HEK293 (cell line): Measurements from ENCODE around the gene GNPTG.
A peak's percentile ranks its signal among the peaks of the same experiment; 100 is the strongest.

Experiments
- CTCF ChIA-PET: fragments of 350-600 bp; formaldehyde crosslinking; extraction: SDS; loops from one replicate; lab custom pipeline; 2021; ENCODE audit warnings: antibody characterized with exemption; lab: Yijun Ruan, JAX
- POLR2A ChIA-PET: fragments of 300-600 bp; formaldehyde crosslinking; extraction: SDS; loops from one replicate; lab custom pipeline; 2020; ENCODE audit warnings: antibody characterized with exemption, inconsistent platforms; lab: Yijun Ruan, JAX
- H3K27ac ChIP-seq: fragments of 200-500 bp; sonication (Bioruptor generic); 2 replicates; pipeline ENCODE4 v1.5.1; 2014; ENCODE audit warnings: low read depth, low read length, control low read depth, inconsistent platforms; ENCODE audit errors: extremely low read depth
- H3K36me3 ChIP-seq, 2 experiments: fragments of 200-500 bp in 1 of 2; sonication (Bioruptor generic) in 1 of 2; 1 replicate in 1 of 2; 2 replicates in 1 of 2; pipeline ENCODE4 v1.5.1; 2014 to 2017; ENCODE audit warnings: inconsistent platforms in 2 of 2, low read length in 2 of 2; ENCODE audit not compliant: control insufficient read depth in 2 of 2, insufficient read depth in 1 of 2
- H3K4me1 ChIP-seq: fragments of 200-500 bp; sonication (Bioruptor generic); 2 replicates; pipeline ENCODE4 v1.5.1; 2014; ENCODE audit warnings: mild to moderate bottlenecking, low read length, inconsistent platforms; ENCODE audit not compliant: control insufficient read depth, insufficient read depth
- H3K4me3 ChIP-seq: 2 replicates; pipeline ENCODE4 v1.5.1; 2011; ENCODE audit warnings: low read depth, mild to moderate bottlenecking, control low read depth, low read length, moderate library complexity
- H3K9me3 ChIP-seq: fragments of 200-500 bp; sonication (Bioruptor generic); 2 replicates; pipeline ENCODE4 v1.5.1; 2014; ENCODE audit warnings: low read depth, low read length, inconsistent platforms; ENCODE audit not compliant: control insufficient read depth, insufficient read depth
- GLIS1 ChIP-seq: fragments of 450-650 bp; formaldehyde crosslinking; IDR thresholded peaks from 2 replicates; pipeline ENCODE4 v1.5.1; 2016; ENCODE audit warnings: missing biosample characterization, missing genetic modification characterization
- WT1 ChIP-seq: fragments of 450-650 bp; formaldehyde crosslinking; IDR thresholded peaks from 2 replicates; pipeline ENCODE4 v1.5.1; 2016; ENCODE audit warnings: missing biosample characterization, missing genetic modification characterization
- YY2 ChIP-seq: fragments of 450-650 bp; formaldehyde crosslinking; IDR thresholded peaks from 2 replicates; pipeline ENCODE4 v1.5.1; 2016; ENCODE audit warnings: missing biosample characterization, missing genetic modification characterization
- ZBTB1 ChIP-seq: fragments of 450-650 bp; formaldehyde crosslinking; IDR thresholded peaks from 2 replicates; pipeline ENCODE4 v1.5.1; 2016; ENCODE audit warnings: missing biosample characterization, missing genetic modification characterization
- ZBTB7A ChIP-seq: fragments of 450-650 bp; formaldehyde crosslinking; IDR thresholded peaks from 2 replicates; pipeline ENCODE4 v1.5.1; 2016; ENCODE audit warnings: low read depth, missing biosample characterization, missing genetic modification characterization
- ZNF114 ChIP-seq: fragments of 450-650 bp; formaldehyde crosslinking; IDR thresholded peaks from 2 replicates; pipeline ENCODE4 v1.5.0; 2017; ENCODE audit warnings: missing biosample characterization, missing genetic modification characterization
- ZNF266 ChIP-seq: fragments of 450-650 bp; formaldehyde crosslinking; IDR thresholded peaks from 2 replicates; pipeline ENCODE4 v1.5.1; 2016; ENCODE audit warnings: missing biosample characterization, missing genetic modification characterization, low read depth
- ZNF391 ChIP-seq: fragments of 450-650 bp; formaldehyde crosslinking; IDR thresholded peaks from 2 replicates; pipeline ENCODE4 v1.5.1; 2016; ENCODE audit warnings: low read depth, missing biosample characterization, missing genetic modification characterization, borderline replicate concordance
- ZNF555 ChIP-seq: fragments of 450-650 bp; formaldehyde crosslinking; conservative IDR thresholded peaks from 2 replicates; pipeline ENCODE4 v1.5.1; 2017; ENCODE audit warnings: missing biosample characterization, mild to moderate bottlenecking, missing genetic modification characterization, inconsistent platforms
- ZNF561 ChIP-seq: fragments of 450-650 bp; IDR thresholded peaks from 2 replicates; pipeline ENCODE4 v1.5.1; 2018; ENCODE audit warnings: missing biosample characterization, missing genetic modification characterization, borderline replicate concordance
- ZNF626 ChIP-seq: fragments of 450-650 bp; sonication (Bioruptor Pico); formaldehyde crosslinking; IDR thresholded peaks from 2 replicates; pipeline ENCODE4 v1.5.1; 2018; ENCODE audit warnings: missing biosample characterization, missing genetic modification characterization, inconsistent platforms
- ZNF701 ChIP-seq: fragments of 450-650 bp; formaldehyde crosslinking; IDR thresholded peaks from 2 replicates; pipeline ENCODE4 v1.5.1; 2016; ENCODE audit warnings: missing biosample characterization, missing genetic modification characterization
- TF ChIP-seq, protein P1 (sequence below): fragments of 450-650 bp; formaldehyde crosslinking; IDR thresholded peaks from 2 replicates; pipeline ENCODE4 v1.5.1; 2017; ENCODE audit warnings: missing biosample characterization, missing genetic modification characterization
- TF ChIP-seq, protein P2 (sequence below): fragments of 450-650 bp; formaldehyde crosslinking; IDR thresholded peaks from 2 replicates; pipeline ENCODE4 v1.5.1; 2016; ENCODE audit warnings: missing biosample characterization, missing genetic modification characterization, low read depth
- TF ChIP-seq, protein P3 (sequence below): fragments of 450-650 bp; formaldehyde crosslinking; IDR thresholded peaks from 2 replicates; pipeline ENCODE4 v1.5.1; 2016; ENCODE audit warnings: missing biosample characterization, missing genetic modification characterization
- TF ChIP-seq, protein P4 (sequence below): fragments of 450-650 bp; formaldehyde crosslinking; IDR thresholded peaks from 2 replicates; pipeline ENCODE4; 2016; ENCODE audit warnings: missing biosample characterization, missing genetic modification characterization
- TF ChIP-seq, protein P5 (sequence below): fragments of 450-650 bp; formaldehyde crosslinking; IDR thresholded peaks from 2 replicates; pipeline ENCODE4 v1.5.1; 2016; ENCODE audit warnings: missing biosample characterization, missing genetic modification characterization
- TF ChIP-seq, protein P6 (sequence below): fragments of 450-650 bp; formaldehyde crosslinking; IDR thresholded peaks from 2 replicates; pipeline ENCODE4 v1.5.1; 2016; ENCODE audit warnings: missing biosample characterization, missing genetic modification characterization

The GNPTG gene

DNA sequence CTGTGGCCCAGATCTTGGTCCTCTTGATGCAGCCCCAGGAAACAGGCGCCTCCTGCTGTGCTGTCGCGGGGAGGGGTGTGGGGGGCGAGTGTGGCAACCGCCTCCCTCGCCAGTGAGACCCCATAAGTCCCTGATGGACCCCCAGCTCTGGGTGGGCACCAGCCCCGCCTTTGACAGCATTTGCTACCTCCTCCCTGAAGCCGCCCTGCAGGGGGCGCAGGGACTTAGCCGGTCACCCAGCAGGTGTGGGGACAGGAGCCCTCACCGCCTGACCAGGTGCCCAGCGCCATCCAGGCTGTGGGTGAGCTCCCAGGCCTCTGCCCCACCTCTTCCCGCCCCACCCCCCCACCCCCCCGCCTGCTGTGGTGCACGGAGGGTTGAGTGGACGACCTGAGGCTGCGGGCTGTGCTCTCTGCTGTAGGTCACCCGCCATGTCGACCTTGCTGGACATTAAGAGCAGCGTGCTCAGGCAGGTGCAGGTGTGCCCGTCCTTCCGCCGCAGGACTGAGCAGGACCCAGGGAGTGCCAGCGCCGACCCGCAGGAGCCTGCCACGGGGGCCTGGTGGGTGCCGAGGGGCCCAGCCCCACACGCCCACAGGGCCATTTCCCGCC lies 13.5 kb upstream of the GNPTG start (continued):
- TF ChIP-seq, protein P1, sequence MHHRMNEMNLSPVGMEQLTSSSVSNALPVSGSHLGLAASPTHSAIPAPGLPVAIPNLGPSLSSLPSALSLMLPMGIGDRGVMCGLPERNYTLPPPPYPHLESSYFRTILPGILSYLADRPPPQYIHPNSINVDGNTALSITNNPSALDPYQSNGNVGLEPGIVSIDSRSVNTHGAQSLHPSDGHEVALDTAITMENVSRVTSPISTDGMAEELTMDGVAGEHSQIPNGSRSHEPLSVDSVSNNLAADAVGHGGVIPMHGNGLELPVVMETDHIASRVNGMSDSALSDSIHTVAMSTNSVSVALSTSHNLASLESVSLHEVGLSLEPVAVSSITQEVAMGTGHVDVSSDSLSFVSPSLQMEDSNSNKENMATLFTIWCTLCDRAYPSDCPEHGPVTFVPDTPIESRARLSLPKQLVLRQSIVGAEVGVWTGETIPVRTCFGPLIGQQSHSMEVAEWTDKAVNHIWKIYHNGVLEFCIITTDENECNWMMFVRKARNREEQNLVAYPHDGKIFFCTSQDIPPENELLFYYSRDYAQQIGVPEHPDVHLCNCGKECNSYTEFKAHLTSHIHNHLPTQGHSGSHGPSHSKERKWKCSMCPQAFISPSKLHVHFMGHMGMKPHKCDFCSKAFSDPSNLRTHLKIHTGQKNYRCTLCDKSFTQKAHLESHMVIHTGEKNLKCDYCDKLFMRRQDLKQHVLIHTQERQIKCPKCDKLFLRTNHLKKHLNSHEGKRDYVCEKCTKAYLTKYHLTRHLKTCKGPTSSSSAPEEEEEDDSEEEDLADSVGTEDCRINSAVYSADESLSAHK (tag by site-specific recombination) = no peak

DNA sequence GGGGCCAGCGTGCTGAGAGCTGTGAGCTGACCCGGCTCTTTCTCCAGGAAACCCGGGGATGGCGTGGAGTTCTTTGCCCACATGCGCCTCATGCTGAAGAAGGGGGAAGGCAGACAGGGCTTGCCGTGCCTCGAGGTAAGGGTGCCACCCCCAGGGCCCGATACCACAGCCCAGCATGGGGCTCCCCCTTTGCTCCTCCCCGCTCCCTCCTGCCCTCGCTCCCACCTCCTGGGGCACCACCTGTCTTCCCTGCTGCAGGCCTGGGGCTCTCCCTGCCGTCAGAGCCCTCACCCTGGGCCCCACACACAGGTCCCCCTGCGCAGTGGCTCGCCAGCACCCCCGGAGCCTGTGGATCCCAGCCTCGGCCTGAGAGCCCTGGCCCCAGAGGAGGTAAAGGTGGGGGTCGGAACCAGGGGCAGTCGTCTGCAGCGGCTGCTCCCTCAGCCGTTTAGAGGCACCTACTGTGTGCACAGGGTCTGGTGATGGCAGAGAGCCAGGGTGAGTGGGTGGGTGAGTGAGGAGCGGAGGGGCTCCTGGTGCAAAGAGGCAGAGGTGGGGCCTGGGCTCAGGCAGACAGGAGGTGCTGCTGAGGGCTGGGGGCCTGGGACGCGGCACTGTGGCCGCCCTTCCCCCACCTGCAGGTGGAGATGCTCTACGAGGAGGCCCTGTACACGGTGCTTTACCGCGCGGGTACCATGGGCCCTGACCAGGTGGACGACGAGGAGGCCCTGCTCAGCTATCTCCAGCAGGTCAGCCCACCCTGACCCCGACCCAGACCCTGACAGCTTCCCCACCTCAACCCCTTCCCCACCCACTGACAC lies 12.7 kb upstream of the GNPTG start:
- POLR2A ChIA-PET = no interaction called here
- Histone ChIP-seq H3K9me3 (no peaks in the 10 kb centered on the region), H3K36me3 (no peaks in the 10 kb centered on the region), H3K27ac (no peak overlapping the region), H3K4me1 (peaks cover 4% of the 10 kb centered on the region; the same call in 1 of the 2 replicates), H3K4me3 (no peak overlapping the region)
- CTCF ChIA-PET = no interaction called here
- TF ChIP-seq WT1 (tag by site-specific recombination) (no peak), GLIS1 (tag by site-specific recombination) (peak; percentile 62), ZBTB1 (no peak), ZBTB7A (tag by site-specific recombination) (0 out of 2 replicates have a peak, but pooled peaks have one; percentile 21)

DNA sequence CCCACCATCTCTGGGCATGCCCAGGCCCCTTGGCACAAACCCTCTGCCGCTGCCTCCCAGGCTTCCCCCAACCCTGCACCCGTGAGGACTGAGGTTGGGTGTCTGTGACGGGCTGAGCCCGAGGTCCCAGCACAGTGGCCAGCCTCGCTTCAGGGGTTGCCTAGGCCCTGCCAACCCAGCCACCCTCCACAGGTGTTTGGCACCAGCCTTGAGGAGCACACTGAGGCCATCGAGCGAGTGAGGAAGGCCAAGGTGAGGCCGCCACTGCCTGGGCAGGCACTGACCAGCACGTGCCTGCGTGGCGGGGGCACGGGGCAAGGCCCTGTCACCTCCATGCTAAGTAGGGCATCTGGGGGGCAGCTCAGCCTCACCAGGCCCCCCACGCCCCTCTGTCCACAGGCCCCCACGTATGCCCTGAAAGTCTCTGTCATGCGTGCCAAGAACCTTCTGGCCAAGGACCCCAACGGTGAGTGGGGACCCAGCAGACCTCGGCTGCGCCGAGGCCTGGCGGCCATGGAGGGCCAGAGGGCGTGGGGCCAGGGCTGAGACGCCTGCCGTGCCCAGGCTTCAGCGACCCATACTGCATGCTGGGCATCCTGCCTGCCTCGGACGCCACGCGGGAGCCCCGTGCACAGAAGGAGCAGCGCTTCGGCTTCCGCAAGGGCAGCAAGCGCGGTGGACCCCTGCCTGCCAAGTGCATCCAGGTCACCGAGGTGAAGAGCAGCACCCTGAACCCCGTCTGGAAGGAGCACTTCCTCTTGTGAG lies 10.8 kb upstream of the GNPTG start:
- ChIA-PET POLR2A (no interaction called here), CTCF (no interaction called here)
- Histone ChIP-seq H3K4me3 (no peak overlapping the region), H3K36me3 (no peaks in the 10 kb centered on the region), H3K27ac (no peak overlapping the region), H3K9me3 (no peaks in the 10 kb centered on the region), H3K4me1 (peaks cover 4% of the 10 kb centered on the region; the same call in 1 of the 2 replicates)
- TF ChIP-seq ZNF114 (tag by site-specific recombination) = no peak
- TF ChIP-seq, protein P2, sequence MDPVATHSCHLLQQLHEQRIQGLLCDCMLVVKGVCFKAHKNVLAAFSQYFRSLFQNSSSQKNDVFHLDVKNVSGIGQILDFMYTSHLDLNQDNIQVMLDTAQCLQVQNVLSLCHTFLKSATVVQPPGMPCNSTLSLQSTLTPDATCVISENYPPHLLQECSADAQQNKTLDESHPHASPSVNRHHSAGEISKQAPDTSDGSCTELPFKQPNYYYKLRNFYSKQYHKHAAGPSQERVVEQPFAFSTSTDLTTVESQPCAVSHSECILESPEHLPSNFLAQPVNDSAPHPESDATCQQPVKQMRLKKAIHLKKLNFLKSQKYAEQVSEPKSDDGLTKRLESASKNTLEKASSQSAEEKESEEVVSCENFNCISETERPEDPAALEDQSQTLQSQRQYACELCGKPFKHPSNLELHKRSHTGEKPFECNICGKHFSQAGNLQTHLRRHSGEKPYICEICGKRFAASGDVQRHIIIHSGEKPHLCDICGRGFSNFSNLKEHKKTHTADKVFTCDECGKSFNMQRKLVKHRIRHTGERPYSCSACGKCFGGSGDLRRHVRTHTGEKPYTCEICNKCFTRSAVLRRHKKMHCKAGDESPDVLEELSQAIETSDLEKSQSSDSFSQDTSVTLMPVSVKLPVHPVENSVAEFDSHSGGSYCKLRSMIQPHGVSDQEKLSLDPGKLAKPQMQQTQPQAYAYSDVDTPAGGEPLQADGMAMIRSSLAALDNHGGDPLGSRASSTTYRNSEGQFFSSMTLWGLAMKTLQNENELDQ = no peak
- TF ChIP-seq ZNF555 (tag by site-specific recombination) = no peak
- TF ChIP-seq ZNF266 (tag by site-specific recombination) = no peak
- TF ChIP-seq, protein P3, sequence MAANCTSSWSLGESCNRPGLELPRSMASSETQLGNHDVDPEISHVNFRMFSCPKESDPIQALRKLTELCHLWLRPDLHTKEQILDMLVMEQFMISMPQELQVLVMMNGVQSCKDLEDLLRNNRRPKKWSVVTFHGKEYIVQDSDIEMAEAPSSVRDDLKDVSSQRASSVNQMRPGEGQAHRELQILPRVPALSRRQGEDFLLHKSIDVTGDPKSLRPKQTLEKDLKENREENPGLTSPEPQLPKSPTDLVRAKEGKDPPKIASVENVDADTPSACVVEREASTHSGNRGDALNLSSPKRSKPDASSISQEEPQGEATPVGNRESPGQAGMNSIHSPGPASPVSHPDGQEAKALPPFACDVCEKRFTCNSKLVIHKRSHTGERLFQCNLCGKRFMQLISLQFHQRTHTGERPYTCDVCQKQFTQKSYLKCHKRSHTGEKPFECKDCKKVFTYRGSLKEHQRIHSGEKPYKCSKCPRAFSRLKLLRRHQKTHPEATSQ = no peak
- no peak for TF ChIP-seq ZNF701 (tag by site-specific recombination)
- TF ChIP-seq, protein P4, sequence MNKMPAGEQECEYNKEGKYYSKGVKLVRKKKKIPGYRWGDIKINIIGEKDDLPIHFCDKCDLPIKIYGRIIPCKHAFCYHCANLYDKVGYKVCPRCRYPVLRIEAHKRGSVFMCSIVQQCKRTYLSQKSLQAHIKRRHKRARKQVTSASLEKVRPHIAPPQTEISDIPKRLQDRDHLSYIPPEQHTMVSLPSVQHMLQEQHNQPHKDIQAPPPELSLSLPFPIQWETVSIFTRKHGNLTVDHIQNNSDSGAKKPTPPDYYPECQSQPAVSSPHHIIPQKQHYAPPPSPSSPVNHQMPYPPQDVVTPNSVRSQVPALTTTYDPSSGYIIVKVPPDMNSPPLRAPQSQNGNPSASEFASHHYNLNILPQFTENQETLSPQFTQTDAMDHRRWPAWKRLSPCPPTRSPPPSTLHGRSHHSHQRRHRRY (tag by site-specific recombination) = no peak
- TF ChIP-seq ZNF626 (tag by site-specific recombination) = no peak
- no peak for TF ChIP-seq YY2
- TF ChIP-seq, protein P5, sequence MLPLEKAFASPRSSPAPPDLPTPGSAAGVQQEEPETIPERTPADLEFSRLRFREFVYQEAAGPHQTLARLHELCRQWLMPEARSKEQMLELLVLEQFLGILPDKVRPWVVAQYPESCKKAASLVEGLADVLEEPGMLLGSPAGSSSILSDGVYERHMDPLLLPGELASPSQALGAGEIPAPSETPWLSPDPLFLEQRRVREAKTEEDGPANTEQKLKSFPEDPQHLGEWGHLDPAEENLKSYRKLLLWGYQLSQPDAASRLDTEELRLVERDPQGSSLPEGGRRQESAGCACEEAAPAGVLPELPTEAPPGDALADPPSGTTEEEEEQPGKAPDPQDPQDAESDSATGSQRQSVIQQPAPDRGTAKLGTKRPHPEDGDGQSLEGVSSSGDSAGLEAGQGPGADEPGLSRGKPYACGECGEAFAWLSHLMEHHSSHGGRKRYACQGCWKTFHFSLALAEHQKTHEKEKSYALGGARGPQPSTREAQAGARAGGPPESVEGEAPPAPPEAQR (tag by site-specific recombination) = no peak
- TF ChIP-seq ZNF391 = no peak
- TF ChIP-seq, protein P6, sequence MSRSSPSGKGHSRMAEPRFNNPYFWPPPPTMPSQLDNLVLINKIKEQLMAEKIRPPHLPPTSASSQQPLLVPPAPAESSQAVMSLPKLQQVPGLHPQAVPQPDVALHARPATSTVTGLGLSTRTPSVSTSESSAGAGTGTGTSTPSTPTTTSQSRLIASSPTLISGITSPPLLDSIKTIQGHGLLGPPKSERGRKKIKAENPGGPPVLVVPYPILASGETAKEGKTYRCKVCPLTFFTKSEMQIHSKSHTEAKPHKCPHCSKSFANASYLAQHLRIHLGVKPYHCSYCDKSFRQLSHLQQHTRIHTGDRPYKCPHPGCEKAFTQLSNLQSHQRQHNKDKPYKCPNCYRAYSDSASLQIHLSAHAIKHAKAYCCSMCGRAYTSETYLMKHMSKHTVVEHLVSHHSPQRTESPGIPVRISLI (tag by site-specific recombination) = no peak
- TF ChIP-seq ZNF561 (tag by site-specific recombination) = no peak
